HUES64 (cell line): ENCODE data around the gene SENP1.

Experiments used
- H3K27ac ChIP-seq: 2 replicates; pipeline ENCODE4 v1.7.0; 2013; ENCODE audit warnings: low read depth, low read length, inconsistent platforms
- H3K27me3 ChIP-seq: 2 replicates; pipeline ENCODE4 v1.6.1; 2013; ENCODE audit warnings: mild to moderate bottlenecking, low read length; ENCODE audit not compliant: insufficient read depth
- H3K36me3 ChIP-seq: 2 replicates; pipeline ENCODE4 v1.6.1; 2013; ENCODE audit warnings: mild to moderate bottlenecking, low read length; ENCODE audit not compliant: insufficient read depth
- H3K4me1 ChIP-seq: 2 replicates; pipeline ENCODE4 v1.6.1; 2013; ENCODE audit warnings: mild to moderate bottlenecking, low read length, moderate library complexity; ENCODE audit not compliant: insufficient read depth
- H3K4me3 ChIP-seq: 2 replicates; pipeline ENCODE4 v1.5.1; 2013; ENCODE audit warnings: mild to moderate bottlenecking, low read length, moderate library complexity
- H3K9ac ChIP-seq: 2 replicates; pipeline ENCODE4 v1.6.1; 2013; ENCODE audit warnings: mild to moderate bottlenecking, low read depth, low read length
- H3K9me3 ChIP-seq: 2 replicates; pipeline ENCODE4 v1.6.1; 2013; ENCODE audit warnings: low read depth, low read length; ENCODE audit not compliant: insufficient read depth
- WGBS: fragments of 150-250, 120-280 bp; methylation state at CpG from one replicate; pipeline ENCODE4 v1.1.7; 2013; ENCODE audit warnings: missing lambda C conversion rate; 5-methylcytosine and 5-hydroxymethylcytosine counted together

SENP1 gene

GRCh38 chr12:48063530-48063929, 42.3 kb downstream of the SENP1 start:
- H3K36me3 ChIP-seq: peaks cover 91% of the 10 kb centered on the region
- 95% methylated on average over 6 of the region's 6 CpGs for WGBS

GRCh38 chr12:48061938-48062719, 43.8 kb downstream of the SENP1 start:
- 79% methylated on average over 1 of the region's 1 CpG for WGBS
- Histone ChIP-seq H3K27ac (no peak overlapping the region), H3K27me3 (no peaks in the 10 kb centered on the region), H3K4me3 (no peak overlapping the region), H3K4me1 (no peaks in the 10 kb centered on the region), H3K9ac (no peak overlapping the region), H3K36me3 (peaks cover 89% of the 10 kb centered on the region), H3K9me3 (no peaks in the 10 kb centered on the region; the same call in 1 of the 2 replicates)

More at GRCh38 chr12:48063530-48063929, 42.3 kb downstream of the SENP1 start:
- Histone ChIP-seq H3K4me1 (no peaks in the 10 kb centered on the region), H3K9ac (no peak overlapping the region), H3K4me3 (no peak overlapping the region), H3K9me3 (no peaks in the 10 kb centered on the region; the same call in 1 of the 2 replicates), H3K27me3 (no peaks in the 10 kb centered on the region), H3K27ac (no peak overlapping the region)

DNA sequence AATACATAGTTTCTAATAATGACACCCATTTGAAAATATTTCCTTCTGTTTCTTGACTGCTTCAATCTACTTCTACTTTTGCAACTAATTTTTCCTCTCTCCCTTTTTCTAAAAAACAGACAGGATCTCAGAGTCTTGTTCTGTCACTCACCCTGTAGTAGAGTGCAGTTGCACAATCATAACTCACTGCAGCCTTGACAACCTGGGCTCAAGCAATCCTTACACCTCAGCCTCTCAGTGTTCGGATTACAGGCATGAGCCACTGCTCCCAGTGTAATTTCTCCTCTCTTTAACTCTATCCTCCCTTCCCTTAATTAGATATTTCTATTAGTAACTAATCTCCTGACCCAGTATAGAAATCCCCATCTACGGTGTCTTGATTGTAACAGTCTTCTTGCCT, 45.4 kb downstream of the SENP1 start:
- H3K4me3 ChIP-seq: no peak overlapping the region
- no peaks in the 10 kb centered on the region for H3K4me1 ChIP-seq
- H3K9me3 ChIP-seq: no peaks in the 10 kb centered on the region; the same call in 1 of the 2 replicates
- WGBS: 91% methylated on average over 2 of the region's 2 CpGs
- peaks cover 72% of the 10 kb centered on the region for H3K36me3 ChIP-seq
- no peaks in the 10 kb centered on the region for H3K27me3 ChIP-seq
- H3K9ac ChIP-seq: no peak overlapping the region
- H3K27ac ChIP-seq: no peak overlapping the region

GRCh38 chr12:48058771-48059170, 47.1 kb downstream of the SENP1 start:
- 98% methylated on average over 5 of the region's 5 CpGs for WGBS
- Histone ChIP-seq H3K4me3 (no peak overlapping the region), H3K9ac (no peak overlapping the region), H3K27ac (no peak overlapping the region), H3K36me3 (peaks cover 55% of the 10 kb centered on the region), H3K9me3 (no peaks in the 10 kb centered on the region; the same call in 1 of the 2 replicates), H3K4me1 (no peaks in the 10 kb centered on the region), H3K27me3 (no peaks in the 10 kb centered on the region)

DNA sequence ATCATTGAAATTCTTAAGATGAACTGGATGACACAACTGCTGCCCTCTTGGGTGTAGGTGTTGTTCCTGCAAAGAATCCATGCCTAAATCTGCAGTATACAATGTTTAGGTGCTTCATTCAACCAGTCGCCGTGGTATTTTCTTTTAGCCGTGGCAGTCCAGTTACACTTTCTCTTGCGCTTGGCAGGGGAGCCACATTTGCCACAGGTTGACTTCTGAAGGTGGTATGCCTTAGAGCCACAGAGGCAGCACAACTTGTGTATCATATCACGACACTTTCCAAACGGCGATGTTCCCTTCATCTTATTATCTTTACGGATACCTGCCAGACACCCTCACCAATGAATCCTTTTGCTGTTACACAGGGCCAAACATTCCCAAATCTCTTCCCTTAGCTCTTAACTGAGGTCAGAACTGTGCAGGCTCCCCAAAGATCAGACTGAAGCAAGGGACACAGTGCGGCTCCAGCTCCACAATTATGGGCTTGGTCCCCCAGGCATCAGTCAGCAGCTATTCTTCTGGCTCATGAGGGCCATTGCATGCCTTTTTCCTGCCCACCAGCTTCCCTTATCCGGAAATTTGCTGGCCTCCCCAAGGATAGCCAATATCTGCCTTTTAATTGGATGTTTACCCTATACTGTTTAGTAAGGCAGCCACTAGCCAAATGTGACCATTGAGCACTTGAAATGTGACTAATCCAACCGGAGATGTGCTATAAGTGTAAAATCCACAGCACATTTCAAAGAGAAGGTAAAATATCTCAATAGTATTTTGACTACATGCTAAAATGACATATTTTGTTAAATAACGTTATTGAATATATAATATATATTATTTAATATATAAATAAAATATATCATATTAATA, 50.7 kb downstream of the SENP1 start:
- Histone ChIP-seq H3K4me1 (no peaks in the 10 kb centered on the region), H3K4me3 (no peak overlapping the region), H3K9me3 (no peaks in the 10 kb centered on the region; the same call in 1 of the 2 replicates), H3K36me3 (peaks cover 19% of the 10 kb centered on the region), H3K27ac (no peak overlapping the region), H3K27me3 (no peaks in the 10 kb centered on the region), H3K9ac (no peak overlapping the region)
- WGBS: 95% methylated on average over 11 of the region's 12 CpGs

- Histone ChIP-seq H3K36me3 (peaks cover 12% of the 10 kb centered on the region), H3K27me3 (no peaks in the 10 kb centered on the region), H3K9ac (no peak overlapping the region), H3K4me1 (no peaks in the 10 kb centered on the region), H3K9me3 (no peaks in the 10 kb centered on the region; the same call in 1 of the 2 replicates), H3K4me3 (no peak overlapping the region), H3K27ac (no peak overlapping the region)
- WGBS: 95% methylated on average over 3 of the region's 4 CpGs
Observed at GRCh38 chr12:48053883-48054282, 52.0 kb downstream of the SENP1 start.

DNA sequence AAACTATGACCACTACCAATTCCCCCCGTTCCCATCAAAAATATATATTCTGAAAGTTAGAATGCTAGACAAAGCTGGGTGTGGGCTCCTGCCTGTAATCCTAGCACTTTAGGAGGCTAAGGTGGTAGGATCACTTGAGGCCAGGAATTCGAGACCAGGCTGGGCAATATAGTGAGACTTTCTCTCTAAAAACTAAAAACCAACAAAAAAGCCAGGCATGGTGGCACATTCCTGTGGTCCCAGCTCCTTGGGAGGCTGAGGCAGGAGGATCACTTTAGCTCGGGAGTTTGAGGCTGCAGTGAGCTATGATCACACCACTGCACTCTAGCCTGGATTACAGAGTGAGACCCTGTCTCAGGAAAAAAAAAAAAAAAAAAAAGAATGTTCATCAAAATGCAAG, 52.8 kb downstream of the SENP1 start:
- Histone ChIP-seq H3K36me3 (peaks cover 13% of the 10 kb centered on the region), H3K27me3 (no peaks in the 10 kb centered on the region), H3K4me1 (no peaks in the 10 kb centered on the region), H3K27ac (no peak overlapping the region), H3K9me3 (no peaks in the 10 kb centered on the region), H3K9ac (no peak overlapping the region), H3K4me3 (no peak overlapping the region)
- WGBS: 100% methylated on average over 2 of the region's 3 CpGs

- WGBS: 100% methylated on average over 2 of the region's 2 CpGs
- Histone ChIP-seq H3K36me3 (peaks cover 28% of the 10 kb centered on the region), H3K9me3 (no peaks in the 10 kb centered on the region), H3K4me3 (no peak overlapping the region), H3K4me1 (no peaks in the 10 kb centered on the region), H3K9ac (no peak overlapping the region), H3K27me3 (no peaks in the 10 kb centered on the region), H3K27ac (no peak overlapping the region)
Observed at GRCh38 chr12:48051681-48052080, 54.2 kb downstream of the SENP1 start.

- no peak overlapping the region for H3K9ac ChIP-seq
- no peak overlapping the region for H3K4me3 ChIP-seq
- WGBS: 95% methylated on average over 6 of the region's 6 CpGs
- peaks cover 43% of the 10 kb centered on the region for H3K36me3 ChIP-seq
- no peaks in the 10 kb centered on the region for H3K4me1 ChIP-seq
- H3K27me3 ChIP-seq: no peaks in the 10 kb centered on the region
- H3K27ac ChIP-seq: no peak overlapping the region
- H3K9me3 ChIP-seq: no peaks in the 10 kb centered on the region
Observed at GRCh38 chr12:48050174-48050573, 55.7 kb downstream of the SENP1 start.

DNA sequence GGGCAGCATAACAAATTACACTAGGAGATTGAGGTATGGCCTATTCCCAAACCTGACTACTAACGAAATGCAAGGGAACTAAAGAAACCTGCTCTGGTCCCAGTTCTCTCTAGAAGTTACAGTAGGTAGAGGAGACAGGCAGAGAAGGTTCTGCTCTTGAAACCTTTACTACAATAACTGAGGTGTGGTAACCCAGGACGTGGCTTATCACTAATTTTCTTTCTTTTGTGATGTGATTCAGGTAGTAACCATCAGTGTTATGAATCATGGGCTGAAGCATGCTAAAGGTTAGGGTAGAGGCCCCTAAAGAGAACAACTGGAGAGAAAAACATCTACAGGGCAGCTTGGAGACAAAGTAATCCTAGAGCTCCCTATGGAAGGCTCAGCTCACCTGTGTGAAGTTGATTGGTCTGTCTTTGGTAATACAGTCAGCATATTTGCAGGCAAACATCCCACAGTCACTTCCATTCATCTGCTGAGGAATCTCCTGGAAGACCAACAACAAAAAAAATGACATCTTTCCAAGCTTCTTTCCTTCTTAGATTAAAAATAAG, 59.8 kb downstream of the SENP1 start:
- WGBS: 98% methylated on average over 2 of the region's 2 CpGs
- Histone ChIP-seq H3K4me1 (no peaks in the 10 kb centered on the region), H3K9ac (no peak overlapping the region), H3K27me3 (no peaks in the 10 kb centered on the region), H3K9me3 (no peaks in the 10 kb centered on the region), H3K36me3 (peaks cover 67% of the 10 kb centered on the region), H3K4me3 (no peak overlapping the region), H3K27ac (no peak overlapping the region)
